Measurements from ENCODE around the gene BUD31. TPM values are rescaled to one million over a fixed set of nuclear protein-coding genes. Genes with fewer than 3 reads are reported as not detected.

The BUD31 gene
- total and polyA plus RNA-seq, 2 of the 13 experiments (the other 11 are each of a cell fraction or from before 2014, with no cell fraction given): 35.1 to 79.1 TPM

DNA sequence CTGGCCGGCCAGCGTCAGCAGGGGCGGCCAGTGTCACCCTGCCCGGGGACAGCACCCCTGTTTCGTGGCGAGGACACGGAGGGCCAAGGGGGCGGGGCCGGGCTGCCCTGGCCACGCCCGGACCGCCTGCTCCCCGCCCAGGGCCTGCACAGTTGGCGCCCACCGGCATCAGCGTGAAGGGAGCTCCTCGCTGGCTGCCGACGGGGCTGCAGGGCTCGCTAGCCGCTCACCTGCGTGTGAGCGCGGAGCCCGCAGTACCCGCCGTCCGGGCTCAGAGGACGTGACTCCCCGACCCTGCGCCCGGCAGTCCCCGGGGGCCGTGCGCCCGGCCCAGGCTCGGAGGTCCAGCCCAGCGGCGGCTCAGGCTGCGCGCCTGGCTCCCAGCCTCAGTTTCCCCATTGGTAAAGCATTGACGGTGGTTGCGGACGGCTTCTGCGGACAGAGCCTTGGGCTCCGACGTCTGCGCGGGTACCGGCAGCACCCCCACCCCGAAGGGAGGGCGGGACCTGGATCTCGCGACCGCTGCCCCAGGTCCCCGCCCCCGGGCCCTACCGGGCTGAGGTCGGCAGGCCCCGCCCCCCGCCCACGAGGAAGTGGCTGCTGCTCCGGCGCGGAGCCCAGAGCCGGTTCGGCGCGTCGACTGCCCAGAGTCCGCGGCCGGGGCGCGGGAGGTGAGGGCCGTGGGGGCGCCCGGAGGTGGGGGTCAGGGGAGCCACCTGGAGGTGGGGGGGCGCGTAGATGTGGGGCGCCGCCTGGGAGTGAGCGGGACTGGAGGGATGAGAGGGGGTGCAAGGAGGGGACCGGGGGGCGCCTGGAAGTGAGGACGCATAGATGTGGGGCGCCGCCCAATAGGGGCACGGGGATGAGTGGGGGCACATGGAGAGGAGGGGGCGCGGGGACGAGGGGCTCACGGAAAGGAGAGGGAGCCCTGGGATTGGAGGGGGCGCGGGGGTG, 34.4 kb upstream of the BUD31 start, which contains the start of gene ARPC1B (continued):
- TF ChIP-seq YEATS4 (CRISPR knock-in tag; IDR thresholded peaks at IDR 0.05; ENCODE audit: borderline replicate concordance) (peak; percentile 28), KAT7 (CRISPR knock-in tag; IDR thresholded peaks at IDR 0.05; ENCODE audit: borderline replicate concordance) (0 out of 2 replicates have a peak, but pooled peaks have one; percentile 22), MTF2 (CRISPR knock-in tag; IDR thresholded peaks at IDR 0.05; ENCODE audit: borderline replicate concordance) (peak; percentile 82; the same call in 1 of the 2 replicates), ZSCAN12 (CRISPR knock-in tag; IDR thresholded peaks at IDR 0.05) (peak; percentile 66; the same call in 1 of the 2 replicates), KLF9 (CRISPR knock-in tag; IDR thresholded peaks at IDR 0.05; ENCODE audit: low read depth) (no peak), FOXJ3 (CRISPR knock-in tag; IDR thresholded peaks at IDR 0.05; ENCODE audit: borderline replicate concordance) (no peak), MAF1 (CRISPR knock-in tag; IDR thresholded peaks at IDR 0.05; ENCODE audit: borderline replicate concordance) (no peak), ZFX (CRISPR knock-in tag; IDR thresholded peaks at IDR 0.05; ENCODE audit: low read depth) (peak; percentile 85), ZNF235 (CRISPR knock-in tag; IDR thresholded peaks at IDR 0.05; ENCODE audit: borderline replicate concordance) (no peak), NCOR1 (IDR thresholded peaks at IDR 0.05; ENCODE audit: borderline replicate concordance, low read length) (0 out of 2 replicates have a peak, but pooled peaks have one; percentile 59), HNRNPK (IDR thresholded peaks at IDR 0.05; ENCODE audit: low read depth, low read length, poor library complexity, severe bottlenecking) (peak; percentile 32), ZNF749 (CRISPR knock-in tag; IDR thresholded peaks at IDR 0.05; ENCODE audit: borderline replicate concordance) (no peak), SNRNP70 (IDR thresholded peaks at IDR 0.05; ENCODE audit: low read depth, low read length) (no peak), ZNF558 (CRISPR knock-in tag; IDR thresholded peaks at IDR 0.05; ENCODE audit: borderline replicate concordance) (no peak), DPF2 (CRISPR knock-in tag; IDR thresholded peaks at IDR 0.05; ENCODE audit: borderline replicate concordance, low read depth) (no peak), GPN1 (CRISPR knock-in tag; IDR thresholded peaks at IDR 0.05; ENCODE audit: borderline replicate concordance) (no peak), ZNF224 (CRISPR knock-in tag; IDR thresholded peaks at IDR 0.05) (no peak), ZNF34 (CRISPR knock-in tag; IDR thresholded peaks at IDR 0.05; ENCODE audit: borderline replicate concordance) (no peak), RBFOX2 (IDR thresholded peaks at IDR 0.05; ENCODE audit: low read depth, low read length) (peak; percentile 76), GFI1 (CRISPR knock-in tag; IDR thresholded peaks at IDR 0.05; ENCODE audit: borderline replicate concordance) (peak; percentile 37; the same call in 1 of the 2 replicates), ZSCAN9 (CRISPR knock-in tag; IDR thresholded peaks at IDR 0.05; ENCODE audit: borderline replicate concordance) (no peak)
- TF ChIP-seq, protein P1, sequence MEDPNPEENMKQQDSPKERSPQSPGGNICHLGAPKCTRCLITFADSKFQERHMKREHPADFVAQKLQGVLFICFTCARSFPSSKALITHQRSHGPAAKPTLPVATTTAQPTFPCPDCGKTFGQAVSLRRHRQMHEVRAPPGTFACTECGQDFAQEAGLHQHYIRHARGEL (CRISPR knock-in tag; IDR thresholded peaks at IDR 0.05): no peak
- TF ChIP-seq, protein P2, sequence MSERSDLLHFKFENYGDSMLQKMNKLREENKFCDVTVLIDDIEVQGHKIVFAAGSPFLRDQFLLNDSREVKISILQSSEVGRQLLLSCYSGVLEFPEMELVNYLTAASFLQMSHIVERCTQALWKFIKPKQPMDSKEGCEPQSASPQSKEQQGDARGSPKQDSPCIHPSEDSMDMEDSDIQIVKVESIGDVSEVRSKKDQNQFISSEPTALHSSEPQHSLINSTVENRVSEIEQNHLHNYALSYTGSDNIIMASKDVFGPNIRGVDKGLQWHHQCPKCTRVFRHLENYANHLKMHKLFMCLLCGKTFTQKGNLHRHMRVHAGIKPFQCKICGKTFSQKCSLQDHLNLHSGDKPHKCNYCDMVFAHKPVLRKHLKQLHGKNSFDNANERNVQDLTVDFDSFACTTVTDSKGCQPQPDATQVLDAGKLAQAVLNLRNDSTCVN (CRISPR knock-in tag; IDR thresholded peaks at IDR 0.05; ENCODE audit: borderline replicate concordance): no peak
- TF ChIP-seq, protein P3, sequence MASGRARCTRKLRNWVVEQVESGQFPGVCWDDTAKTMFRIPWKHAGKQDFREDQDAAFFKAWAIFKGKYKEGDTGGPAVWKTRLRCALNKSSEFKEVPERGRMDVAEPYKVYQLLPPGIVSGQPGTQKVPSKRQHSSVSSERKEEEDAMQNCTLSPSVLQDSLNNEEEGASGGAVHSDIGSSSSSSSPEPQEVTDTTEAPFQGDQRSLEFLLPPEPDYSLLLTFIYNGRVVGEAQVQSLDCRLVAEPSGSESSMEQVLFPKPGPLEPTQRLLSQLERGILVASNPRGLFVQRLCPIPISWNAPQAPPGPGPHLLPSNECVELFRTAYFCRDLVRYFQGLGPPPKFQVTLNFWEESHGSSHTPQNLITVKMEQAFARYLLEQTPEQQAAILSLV (CRISPR knock-in tag; IDR thresholded peaks at IDR 0.05; ENCODE audit: borderline replicate concordance): 0 out of 2 replicates have a peak, but pooled peaks have one; percentile 46

All from HepG2 (cell line).